Fibroblast of upper back skin (primary cell): ENCODE measurements around the gene ERN2.

Experiments
- DNase-seq: peaks from one replicate; pipeline ENCODE4 v3.0.0-alpha.2; 2013

Gene ERN2

GRCh38 chr16:23716484-23716883 lies 3.5 kb upstream of the ERN2 start:
- no peak for DNase-seq

- no peak for DNase-seq
Measured at GRCh38 chr16:23711785-23712184, 1.2 kb downstream of the ERN2 start.

GRCh38 chr16:23710504-23710903 lies 2.5 kb downstream of the ERN2 start:
- DNase-seq = no peak

GRCh38 chr16:23710008-23710407 lies 3.0 kb downstream of the ERN2 start:
- DNase-seq = no peak

- DNase-seq = no peak
Measured at GRCh38 chr16:23709536-23709935, 3.5 kb downstream of the ERN2 start.

GRCh38 chr16:23706439-23706838 lies 6.6 kb downstream of the ERN2 start:
- no peak for DNase-seq

- no peak for DNase-seq
Measured at GRCh38 chr16:23705517-23705902, 7.5 kb downstream of the ERN2 start.

GRCh38 chr16:23704772-23705516 lies 8.1 kb downstream of the ERN2 start:
- DNase-seq = no peak

- no peak for DNase-seq
Measured at GRCh38 chr16:23702951-23703350, 10.1 kb downstream of the ERN2 start.

GRCh38 chr16:23701045-23701444 lies 12.0 kb downstream of the ERN2 start:
- DNase-seq = no peak

GRCh38 chr16:23700509-23700908 lies 12.5 kb downstream of the ERN2 start:
- no peak for DNase-seq

GRCh38 chr16:23700093-23700492 lies 12.9 kb downstream of the ERN2 start:
- no peak for DNase-seq

- no peak for DNase-seq
Measured at GRCh38 chr16:23699100-23699499, 13.9 kb downstream of the ERN2 start.

- DNase-seq = no peak
Measured at GRCh38 chr16:23695756-23696155, 17.3 kb downstream of the ERN2 start.

- peak; percentile 29 for DNase-seq
Measured at GRCh38 chr16:23694644-23695373, 18.2 kb downstream of the ERN2 start.

GRCh38 chr16:23694265-23694643 lies 18.8 kb downstream of the ERN2 start:
- no peak for DNase-seq

GRCh38 chr16:23692190-23692837 lies 20.7 kb downstream of the ERN2 start:
- no peak for DNase-seq

GRCh38 chr16:23691483-23692189 lies 21.4 kb downstream of the ERN2 start:
- no peak for DNase-seq

- DNase-seq = no peak
Measured at GRCh38 chr16:23690771-23691482, 22.1 kb downstream of the ERN2 start.

GRCh38 chr16:23689442-23690187 lies 23.4 kb downstream of the ERN2 start:
- no peak for DNase-seq

GRCh38 chr16:23687034-23687808 lies 25.8 kb downstream of the ERN2 start:
- DNase-seq = no peak
